Effector CD8-positive, alpha-beta T cell (primary cell): ENCODE data around the gene CEP350.
A peak's percentile ranks its signal among the peaks of the same experiment; 100 is the strongest.

Source experiments
- DNase-seq: peaks from one replicate; lab custom pipeline; 2025; lab: John Stamatoyannopoulos, UW
- total RNA-seq, 4 experiments: gene quantifications; one replicate each; lab custom pipeline; 2026; lab: John Stamatoyannopoulos, UW

Gene CEP350
- 279 to 468 (median 414) reads per million in 4 experiments for total RNA-seq

DNA sequence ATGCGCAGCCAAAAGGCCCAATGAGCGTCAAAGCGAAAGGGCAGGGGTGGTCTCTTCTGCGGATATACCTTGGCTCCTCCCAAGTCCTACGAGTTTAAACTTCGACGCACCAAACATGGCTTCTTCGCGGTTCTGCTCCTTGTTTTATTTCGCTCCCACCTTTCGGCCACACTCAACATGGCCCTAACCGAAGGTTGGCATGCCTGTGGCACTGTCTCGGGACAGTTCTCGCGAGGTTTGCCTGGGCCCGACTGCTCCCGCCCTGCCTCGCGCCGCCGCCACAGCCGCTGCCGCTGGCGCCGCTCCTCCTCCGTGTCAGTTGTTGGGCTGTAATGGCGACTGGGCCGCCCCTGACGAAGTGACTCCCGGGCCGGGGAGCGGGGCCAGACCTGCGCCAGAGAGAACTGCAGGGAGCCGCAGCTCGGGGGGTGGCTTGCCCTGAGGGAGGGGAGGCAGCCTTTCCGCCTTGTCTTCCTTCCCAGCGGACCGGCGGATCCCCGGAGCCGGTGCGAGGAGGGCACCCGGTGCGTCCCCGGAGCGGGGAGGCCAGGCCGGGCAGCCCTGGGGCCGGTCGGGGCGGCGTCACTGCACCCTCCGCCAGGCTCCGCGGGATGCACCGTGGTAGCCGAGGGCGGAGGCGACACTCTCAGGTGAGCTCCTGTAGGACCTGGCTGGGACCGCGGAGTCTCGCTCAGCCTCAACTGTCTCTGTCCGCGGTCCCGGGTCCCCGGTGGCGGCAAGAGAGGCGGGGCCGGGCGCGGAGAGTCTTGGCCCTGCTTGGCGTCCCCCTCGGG is at the start of gene CEP350:
TSS of gene CEP350 (plus strand) at position 318 of the 794 bp plus-strand sequence. CDS start 31,372 bp downstream, outside the sequence.
- peak; percentile 96 for DNase-seq

DNA sequence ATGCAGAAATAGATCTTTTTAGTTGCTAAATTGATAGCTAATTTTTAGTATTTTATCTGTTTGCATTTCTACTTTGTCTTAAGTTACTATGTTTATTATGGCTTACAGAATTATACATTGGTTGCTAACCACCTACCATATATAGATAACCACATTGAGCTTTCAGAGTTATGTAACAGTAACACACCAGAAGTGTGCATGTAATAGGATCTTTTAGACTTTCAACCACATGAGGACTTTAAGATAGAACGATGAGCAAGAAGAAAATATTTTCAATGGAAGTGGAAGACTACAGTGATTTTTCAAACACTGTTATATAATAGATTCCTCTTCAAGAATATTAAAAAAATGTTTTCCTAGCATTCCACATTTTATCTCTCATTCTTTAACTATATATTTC is 43.7 kb upstream of the CEP350 start:
- DNase-seq = no peak

DNA sequence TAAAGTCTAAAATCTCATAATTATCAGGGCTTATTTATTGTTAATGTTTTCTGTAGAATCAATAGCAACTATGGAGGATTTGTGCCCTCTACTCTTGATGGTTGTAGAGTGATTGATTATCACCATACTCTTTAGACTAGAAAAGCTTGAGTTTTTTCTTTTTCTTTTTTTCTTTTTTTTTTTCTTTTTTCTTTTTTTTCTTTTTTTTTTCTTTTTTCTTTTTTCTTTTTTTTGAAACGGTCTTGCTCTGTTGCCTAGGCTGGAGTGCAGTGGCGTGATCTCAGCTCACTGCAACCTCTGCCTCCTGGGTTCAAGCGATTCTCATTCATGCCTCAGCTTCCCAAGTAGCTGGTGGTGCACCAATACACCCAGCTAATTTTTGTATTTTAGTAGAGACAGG is 42.8 kb upstream of the CEP350 start:
- DNase-seq = no peak

GRCh38 chr1:179917601-179918429 is 36.8 kb upstream of the CEP350 start:
- no peak for DNase-seq

DNA sequence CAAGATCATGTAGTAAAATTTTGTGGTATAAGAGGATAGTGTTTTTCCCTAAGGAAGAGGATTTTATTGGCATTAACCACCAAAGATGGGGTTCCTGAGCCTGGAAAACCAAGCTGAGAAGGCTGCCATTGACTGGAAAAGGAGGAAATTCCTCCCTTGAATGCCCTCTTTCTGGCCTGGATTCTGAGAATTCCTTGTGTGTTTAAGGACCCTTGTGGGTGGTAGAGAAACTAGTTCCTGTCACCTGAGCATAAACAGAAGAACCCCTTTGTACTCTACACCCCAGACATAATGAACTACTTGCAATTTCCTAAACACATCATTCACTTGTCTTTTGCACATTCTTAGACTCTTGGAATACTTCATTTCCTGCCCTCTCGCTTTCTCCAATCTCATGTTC is 33.1 kb upstream of the CEP350 start:
- DNase-seq = no peak

DNA sequence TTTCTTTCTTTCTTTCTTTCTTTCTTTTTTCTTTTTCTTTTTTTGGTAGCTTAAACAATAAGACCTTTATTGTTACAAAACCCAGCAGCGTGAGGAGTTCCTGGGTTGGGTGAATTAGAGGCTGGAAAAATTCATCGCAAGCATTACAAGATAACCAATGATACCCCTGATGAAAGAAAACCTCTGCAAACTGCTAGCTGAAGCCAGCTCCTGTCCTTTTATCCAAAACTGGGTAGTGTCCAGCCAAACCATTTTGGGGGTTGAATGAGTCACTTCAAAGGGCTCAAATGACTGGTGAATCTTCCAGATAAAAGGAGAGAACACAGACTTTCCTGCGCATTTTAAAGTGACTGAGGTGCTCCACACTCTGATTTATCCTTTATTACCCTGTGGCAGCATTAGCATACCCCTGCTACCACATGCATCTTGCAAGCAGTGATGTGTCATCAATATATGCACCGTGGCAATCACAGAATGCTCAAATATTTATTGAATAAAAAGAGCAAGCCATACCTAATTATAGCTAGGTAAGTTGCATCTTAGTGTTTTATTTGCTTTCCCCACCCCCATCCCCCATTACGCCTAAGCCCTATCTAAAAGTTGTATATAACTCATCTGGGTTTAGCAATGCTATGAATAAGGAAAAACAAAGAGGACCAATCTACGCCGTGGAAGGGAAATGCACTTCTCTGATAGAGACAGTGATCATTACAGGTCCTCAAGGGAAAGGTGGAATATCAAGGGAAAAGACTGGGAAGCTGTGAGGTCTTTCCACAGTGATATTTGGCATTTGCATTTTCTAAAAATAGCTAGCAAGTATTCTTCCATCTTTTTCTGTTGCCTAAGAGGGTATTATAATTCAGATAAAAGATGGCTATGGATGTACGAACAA is 32.4 kb upstream of the CEP350 start:
- no peak for DNase-seq

GRCh38 chr1:179923029-179923428 is 31.6 kb upstream of the CEP350 start:
- no peak for DNase-seq

DNA sequence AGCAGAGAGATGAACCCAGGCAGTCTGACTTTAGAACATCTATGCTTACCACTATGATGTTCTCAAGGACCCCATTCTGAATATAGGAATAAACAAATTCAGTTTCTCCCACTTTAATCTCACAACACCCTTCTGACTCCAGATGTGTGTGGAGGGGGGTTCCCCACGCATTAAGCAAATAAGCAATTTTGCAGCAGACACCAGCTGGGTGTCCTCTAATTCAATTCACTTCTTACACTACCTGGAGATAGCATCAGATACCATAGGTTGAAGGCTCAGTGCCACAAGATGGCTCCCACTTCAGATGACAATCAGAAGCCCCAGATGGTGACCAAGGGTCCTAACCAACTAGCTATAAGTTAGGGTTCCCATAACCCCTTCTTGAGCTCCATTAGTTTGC is 30.3 kb upstream of the CEP350 start:
- no peak for DNase-seq

DNA sequence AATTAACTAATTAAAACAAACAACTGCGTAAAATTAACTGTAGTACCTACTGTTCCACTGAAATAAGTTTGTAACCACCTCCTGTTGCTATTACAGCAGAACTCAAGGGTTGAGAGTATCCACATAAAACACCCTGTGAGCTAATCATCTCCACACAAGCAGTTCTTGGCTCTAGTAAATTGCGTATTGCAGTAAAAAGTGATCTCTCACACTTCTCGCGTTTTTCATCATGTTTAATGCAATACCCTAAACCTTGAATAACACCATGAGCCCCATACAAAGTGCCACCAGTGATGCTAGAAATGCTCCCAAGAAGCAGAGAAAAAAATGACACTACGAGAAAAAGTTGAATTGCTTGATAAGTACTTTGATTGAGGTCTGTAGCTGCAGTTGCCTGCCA is 29.3 kb upstream of the CEP350 start:
- DNase-seq = no peak

DNA sequence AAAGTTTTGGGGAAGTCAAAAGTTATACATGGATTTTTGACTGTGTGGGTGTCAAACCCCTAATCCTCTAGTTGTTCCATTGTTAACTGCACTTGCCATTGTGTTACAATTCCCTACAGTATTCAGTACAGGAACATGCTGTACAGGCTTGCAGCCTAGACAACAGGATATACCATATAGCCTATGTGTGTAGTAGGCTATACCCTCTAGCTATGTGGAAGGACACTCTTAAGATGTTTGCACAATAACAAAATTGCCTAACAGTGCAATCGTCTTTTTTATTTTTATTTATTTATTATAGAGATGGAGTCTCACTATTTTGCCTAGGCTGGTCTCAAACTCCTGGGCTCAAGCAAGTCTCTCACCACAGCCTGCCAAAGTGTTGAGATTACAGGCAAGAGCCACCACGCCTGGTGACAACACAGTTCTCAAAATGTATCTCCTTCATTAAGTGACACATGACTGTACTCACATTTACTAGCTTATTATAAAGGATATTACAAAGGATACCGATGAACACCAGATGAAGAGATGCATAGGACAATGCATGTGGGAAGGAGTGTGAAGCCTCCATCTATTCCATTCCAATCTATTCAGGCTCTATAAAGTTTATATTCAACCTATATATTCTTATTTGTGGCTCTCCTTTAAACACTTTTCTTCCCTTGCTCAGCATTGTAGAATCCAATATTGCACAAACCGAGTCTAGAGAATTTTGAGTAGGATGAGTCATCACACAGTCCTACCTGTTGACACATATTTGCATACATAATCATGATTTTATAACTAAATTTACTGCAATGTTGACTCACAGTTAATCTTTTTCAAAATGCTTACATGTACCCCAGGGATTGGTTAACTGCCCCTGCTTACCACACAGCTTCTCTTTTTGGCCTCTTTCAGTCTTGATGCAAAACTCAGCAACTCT is 28.4 kb upstream of the CEP350 start:
- no peak for DNase-seq

- no peak for DNase-seq
Observed at GRCh38 chr1:179926850-179927205, 27.8 kb upstream of the CEP350 start.

- DNase-seq = no peak
Observed at GRCh38 chr1:179929955-179930798, 24.4 kb upstream of the CEP350 start.

- no peak for DNase-seq
Observed at GRCh38 chr1:179930867-179931266, 23.7 kb upstream of the CEP350 start.

- DNase-seq = no peak
Observed at GRCh38 chr1:179933219-179933618, 21.4 kb upstream of the CEP350 start.

DNA sequence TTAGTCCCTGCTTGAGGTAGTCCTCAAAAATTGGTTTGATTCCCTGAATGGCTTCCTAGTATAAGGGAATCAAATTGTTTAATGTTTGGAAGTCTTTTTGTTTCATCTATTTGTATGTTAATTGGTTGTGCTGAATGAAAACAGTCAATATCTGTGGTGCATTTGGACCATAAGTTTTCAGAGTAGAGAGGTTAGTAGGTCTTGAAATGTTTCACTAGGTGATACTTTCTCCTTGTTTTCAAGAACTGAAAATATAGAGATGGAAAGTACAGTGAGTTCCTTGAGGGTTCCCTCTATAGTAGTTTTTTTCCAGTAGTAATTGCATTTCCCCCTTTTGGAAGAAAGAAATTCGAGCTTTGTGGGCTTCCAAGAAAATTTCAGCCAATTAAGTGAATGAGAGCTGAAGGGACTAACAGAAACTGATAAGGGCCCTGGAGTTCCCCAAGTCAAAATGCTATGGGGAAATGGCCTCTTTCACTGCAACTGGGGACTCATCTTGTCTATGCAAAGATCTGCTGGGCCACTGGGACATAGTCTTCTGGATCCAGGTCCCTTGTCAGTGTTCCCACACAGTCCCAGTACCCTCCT is 18.6 kb upstream of the CEP350 start:
- no peak for DNase-seq

DNA sequence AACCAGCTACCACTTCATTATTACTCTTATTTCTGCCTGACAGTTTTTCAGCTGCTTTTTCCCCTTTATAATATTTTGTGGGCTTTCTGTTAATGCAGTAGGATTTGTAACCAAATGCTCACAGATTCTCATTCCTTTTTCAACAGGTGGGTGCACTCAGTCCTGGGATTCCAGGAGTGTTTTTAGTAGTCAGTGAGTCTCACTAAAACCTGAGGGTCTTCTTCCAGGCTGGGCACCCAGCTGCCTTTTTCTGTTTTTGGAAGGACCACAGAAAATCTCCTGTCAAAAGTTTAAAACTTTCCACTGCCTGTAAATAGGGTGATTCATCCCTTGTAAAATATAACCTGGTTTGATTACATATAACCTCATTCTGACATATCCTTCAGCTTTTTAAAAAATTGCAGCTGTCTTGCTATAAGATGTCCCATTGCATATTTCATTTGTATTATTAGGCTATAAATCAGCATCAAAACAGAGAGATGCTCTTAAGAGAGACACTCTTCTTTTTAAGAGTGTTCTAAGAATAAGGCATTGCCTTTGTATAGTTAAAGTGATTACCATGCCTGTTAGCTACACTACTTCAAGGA is 16.8 kb upstream of the CEP350 start:
- no peak for DNase-seq

DNA sequence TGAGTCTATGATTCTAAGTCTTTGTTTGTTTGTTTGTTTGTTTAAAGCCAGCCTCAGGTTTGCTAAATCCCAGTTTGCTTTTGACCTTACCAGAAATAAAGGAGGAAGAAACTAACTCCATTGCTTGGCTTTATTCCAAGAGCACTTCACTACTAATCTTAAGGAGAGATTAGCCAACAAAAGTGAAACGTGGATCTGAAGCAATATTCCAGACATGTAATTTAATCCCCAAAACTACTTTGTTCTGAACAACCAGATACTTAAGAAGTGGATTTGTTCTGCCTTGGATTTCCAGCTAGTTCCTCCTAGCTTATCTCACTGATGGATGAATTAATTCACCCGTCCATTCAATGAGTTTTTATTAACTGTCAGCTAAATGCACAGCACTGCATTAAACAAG is 15.9 kb upstream of the CEP350 start:
- no peak for DNase-seq

DNA sequence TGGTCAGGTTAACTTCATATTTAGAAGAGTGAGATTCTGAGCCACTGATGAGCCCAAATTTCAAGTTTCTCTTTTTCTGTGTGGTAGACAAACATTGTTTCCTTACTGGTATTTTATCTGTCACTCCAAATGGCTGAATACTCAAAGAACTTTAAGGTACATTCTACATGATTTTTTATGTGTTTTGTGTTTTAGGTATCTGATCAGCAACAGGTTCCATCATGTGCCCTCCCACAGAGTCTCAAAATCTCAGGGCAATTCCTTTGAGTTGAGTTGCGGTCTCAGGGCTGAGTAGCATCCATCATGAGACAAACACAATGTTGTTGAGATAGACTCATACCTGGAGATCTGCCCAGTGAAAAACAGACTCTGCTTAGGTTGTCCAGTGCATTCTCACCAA is 14.7 kb upstream of the CEP350 start:
- no peak for DNase-seq

GRCh38 chr1:179941454-179941853 is 13.2 kb upstream of the CEP350 start:
- DNase-seq = no peak
